ENCODE data around the gene SRSF12. TPM values are rescaled to one million over a fixed set of nuclear protein-coding genes. Genes with fewer than 3 reads are reported as not detected.
"Not testable (repeated sequence)": the region's sequence is repeated elsewhere in the genome, so short reads cannot be mapped to it uniquely, and the experiment has no call there.

Gene SRSF12
- total and polyA plus RNA-seq, 8 donors = 0.37 to 1.6 (median 0.79) TPM

DNA sequence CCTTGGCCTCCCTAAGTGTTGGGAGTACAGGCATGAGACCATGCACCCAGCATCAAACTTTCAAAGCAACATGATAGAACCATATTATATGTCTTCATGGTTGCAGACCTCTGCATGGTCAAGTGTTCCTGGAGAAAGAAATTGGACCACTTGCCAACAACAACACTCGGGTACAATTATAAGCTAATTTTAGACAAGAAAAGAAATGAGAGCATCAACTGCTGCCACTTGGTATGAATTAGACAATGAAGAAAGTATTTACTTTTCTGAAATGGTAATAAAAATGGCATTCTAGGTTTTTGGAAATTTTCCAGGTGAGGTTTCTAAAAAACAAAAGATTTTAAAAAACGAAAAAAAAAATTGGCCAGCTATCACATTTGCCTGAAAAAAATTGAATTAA lies 20.3 kb upstream of the SRSF12 start:
- peaks cover 7 to 19% (median 18%) of the 10 kb centered on the region in 3 donors for H3K4me1 ChIP-seq
- no peaks in the 10 kb centered on the region for H3K36me3 ChIP-seq
- H3K27ac ChIP-seq = no peak overlapping the region
- intact Hi-C loops (cut with DNase I) = no loop called here
- no peak overlapping the region for H3K4me3 ChIP-seq
- no peaks in the 10 kb centered on the region for H3K27me3 ChIP-seq
- ATAC-seq (no peak), FAIRE-seq (no peak), DNase-seq (no peak)
- no peaks in the 10 kb centered on the region for H3K9me3 ChIP-seq
- TF ChIP-seq, protein P1, sequence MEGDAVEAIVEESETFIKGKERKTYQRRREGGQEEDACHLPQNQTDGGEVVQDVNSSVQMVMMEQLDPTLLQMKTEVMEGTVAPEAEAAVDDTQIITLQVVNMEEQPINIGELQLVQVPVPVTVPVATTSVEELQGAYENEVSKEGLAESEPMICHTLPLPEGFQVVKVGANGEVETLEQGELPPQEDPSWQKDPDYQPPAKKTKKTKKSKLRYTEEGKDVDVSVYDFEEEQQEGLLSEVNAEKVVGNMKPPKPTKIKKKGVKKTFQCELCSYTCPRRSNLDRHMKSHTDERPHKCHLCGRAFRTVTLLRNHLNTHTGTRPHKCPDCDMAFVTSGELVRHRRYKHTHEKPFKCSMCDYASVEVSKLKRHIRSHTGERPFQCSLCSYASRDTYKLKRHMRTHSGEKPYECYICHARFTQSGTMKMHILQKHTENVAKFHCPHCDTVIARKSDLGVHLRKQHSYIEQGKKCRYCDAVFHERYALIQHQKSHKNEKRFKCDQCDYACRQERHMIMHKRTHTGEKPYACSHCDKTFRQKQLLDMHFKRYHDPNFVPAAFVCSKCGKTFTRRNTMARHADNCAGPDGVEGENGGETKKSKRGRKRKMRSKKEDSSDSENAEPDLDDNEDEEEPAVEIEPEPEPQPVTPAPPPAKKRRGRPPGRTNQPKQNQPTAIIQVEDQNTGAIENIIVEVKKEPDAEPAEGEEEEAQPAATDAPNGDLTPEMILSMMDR (IDR thresholded peaks at IDR 0.05) = no peak
- WGBS, 2 donors = 66 to 86% methylated on average over 2 of the region's 2 CpGs

DNA sequence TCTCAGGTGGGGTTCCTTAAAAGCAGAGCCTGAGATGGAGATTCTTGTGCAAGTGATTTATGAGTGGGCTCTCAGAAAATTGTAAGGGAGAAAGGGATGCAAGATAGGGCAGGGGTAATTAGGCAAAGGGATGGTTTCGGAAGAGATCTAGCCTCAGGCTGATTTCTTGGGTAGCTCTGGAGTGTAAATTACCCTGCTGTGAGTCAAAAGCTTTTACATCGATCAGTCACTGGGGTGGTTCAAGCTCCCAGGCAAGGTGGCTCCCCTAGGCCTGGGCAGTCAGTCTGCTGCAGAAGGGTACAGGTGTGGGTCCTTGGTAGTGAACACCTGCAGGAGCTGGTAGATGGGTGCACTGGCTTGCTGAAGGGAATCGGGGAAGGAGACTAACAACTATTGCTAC lies 16.9 kb upstream of the SRSF12 start:
- DNase-seq (no peak), ATAC-seq (no peak), FAIRE-seq (no peak)
- Histone ChIP-seq H3K36me3 (no peaks in the 10 kb centered on the region), H3K27me3 (no peaks in the 10 kb centered on the region), H3K9me3 (no peaks in the 10 kb centered on the region), H3K4me1 (peaks cover 0 to 7% (median 6%) of the 10 kb centered on the region in 3 donors), H3K4me3 (no peak overlapping the region), H3K27ac (no peak overlapping the region)
- 93 to 94% methylated on average over 3 of the region's 3 CpGs for WGBS, 2 donors
- TF ChIP-seq, protein P1 (IDR thresholded peaks at IDR 0.05) = no peak
- intact Hi-C loops (cut with DNase I) = no loop called here

DNA sequence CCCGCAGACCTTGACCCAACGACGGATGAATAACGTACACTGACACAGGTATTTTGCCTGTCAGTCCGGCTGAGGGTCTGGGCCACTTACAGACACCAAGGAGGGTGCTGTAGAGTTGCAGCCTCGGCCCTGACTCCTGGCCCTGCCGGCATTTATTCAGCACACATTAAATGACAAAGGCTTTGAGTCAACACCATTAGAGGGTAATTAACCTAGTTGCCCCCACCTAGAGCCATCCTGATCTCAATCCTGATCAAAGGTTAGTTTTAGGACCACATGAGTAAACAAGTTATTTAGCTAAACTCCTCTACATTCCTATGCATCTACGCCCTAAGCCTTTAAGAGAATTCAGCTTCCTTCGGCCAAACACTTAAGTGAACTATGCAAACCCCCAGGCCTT lies 16.1 kb upstream of the SRSF12 start:
- no peaks in the 10 kb centered on the region for H3K36me3 ChIP-seq
- H3K4me3 ChIP-seq = no peak overlapping the region
- 89 to 90% methylated on average over 9 of the region's 9 CpGs for WGBS, 2 donors
- TF ChIP-seq, protein P1 (IDR thresholded peaks at IDR 0.05) = no peak
- DNase-seq (no peak), FAIRE-seq (no peak), ATAC-seq (no peak)
- no peak overlapping the region for H3K27ac ChIP-seq
- H3K9me3 ChIP-seq = no peaks in the 10 kb centered on the region
- no peaks in the 10 kb centered on the region for H3K4me1 ChIP-seq
- intact Hi-C loops (cut with DNase I) = no loop called here
- H3K27me3 ChIP-seq = no peaks in the 10 kb centered on the region

DNA sequence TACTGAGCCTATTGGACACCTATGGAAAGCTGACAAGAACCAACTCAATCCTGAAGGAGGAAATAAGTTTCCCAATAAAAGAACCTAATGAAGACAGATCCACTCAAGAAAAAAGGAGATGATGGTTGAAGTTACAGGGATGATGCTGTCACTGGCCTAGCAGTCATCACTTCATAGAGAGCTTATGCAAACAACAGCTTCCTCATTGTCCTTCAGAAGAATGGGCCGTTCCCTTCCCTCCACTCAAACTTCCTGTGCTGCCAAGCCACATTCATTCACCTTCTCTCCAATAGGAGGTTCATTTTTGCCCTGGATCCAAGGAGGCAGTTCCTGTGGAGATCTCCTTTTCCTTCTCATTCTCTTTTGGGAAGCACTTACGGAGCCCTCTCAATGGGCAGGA lies 14.2 kb upstream of the SRSF12 start:
- H3K27ac ChIP-seq = no peak overlapping the region
- no peak overlapping the region for H3K4me3 ChIP-seq
- ATAC-seq (no peak), FAIRE-seq (no peak), DNase-seq (no peak)
- TF ChIP-seq, protein P1 (IDR thresholded peaks at IDR 0.05) = no peak
- H3K4me1 ChIP-seq = no peaks in the 10 kb centered on the region
- 88 to 96% methylated on average over 2 of the region's 2 CpGs for WGBS, 2 donors
- no peaks in the 10 kb centered on the region for H3K27me3 ChIP-seq
- intact Hi-C loops (cut with DNase I) = no loop called here
- H3K9me3 ChIP-seq = no peaks in the 10 kb centered on the region
- H3K36me3 ChIP-seq = no peaks in the 10 kb centered on the region

DNA sequence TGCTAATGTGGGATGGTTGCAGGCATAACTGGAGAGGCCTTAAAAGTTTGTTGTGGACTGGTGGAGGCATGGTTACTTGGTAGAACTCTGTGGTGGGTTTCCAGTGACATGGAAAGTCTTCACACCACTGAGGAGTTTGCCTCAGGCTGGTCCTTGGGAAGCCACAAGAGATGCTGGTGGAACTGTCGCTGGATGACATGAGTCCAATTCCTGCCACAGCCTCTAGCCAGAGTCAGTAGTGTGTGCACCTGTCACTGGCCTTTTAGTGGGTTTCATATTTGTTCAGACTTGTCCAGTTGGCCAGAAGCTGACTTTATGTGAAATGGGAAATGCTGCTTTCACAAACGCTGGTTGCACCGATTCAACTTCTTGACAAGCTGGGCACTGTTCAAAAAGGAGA lies 13.7 kb upstream of the SRSF12 start:
- Histone ChIP-seq H3K4me1 (no peaks in the 10 kb centered on the region), H3K36me3 (no peaks in the 10 kb centered on the region), H3K27ac (no peak overlapping the region), H3K9me3 (no peaks in the 10 kb centered on the region), H3K27me3 (no peaks in the 10 kb centered on the region), H3K4me3 (no peak overlapping the region)
- FAIRE-seq (no peak), DNase-seq (no peak), ATAC-seq (no peak)
- intact Hi-C loops (cut with DNase I) = no loop called here
- WGBS, 2 donors = 96 to 100% methylated on average over 3 of the region's 3 CpGs
- TF ChIP-seq, protein P1 (IDR thresholded peaks at IDR 0.05) = no peak

DNA sequence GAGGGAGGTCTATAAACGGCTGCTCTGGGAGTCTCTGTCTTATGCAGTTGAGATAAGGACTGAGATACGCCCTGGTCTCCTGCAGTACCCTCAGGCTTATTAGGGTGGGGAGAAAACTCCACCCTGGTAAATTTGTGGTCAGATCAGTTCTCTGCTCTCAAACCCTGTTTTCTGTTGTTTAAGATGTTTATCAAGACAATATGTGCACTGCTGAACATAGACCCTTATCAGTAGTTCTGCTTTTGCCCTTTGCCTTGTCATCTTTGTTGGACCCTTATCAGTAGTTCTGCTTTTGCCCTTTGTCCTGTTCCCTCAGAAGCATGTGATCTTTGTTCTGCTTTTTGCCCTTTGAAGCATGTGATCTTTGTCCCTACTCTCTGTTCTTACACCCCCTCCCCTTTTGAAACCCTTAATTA lies 10.4 kb upstream of the SRSF12 start:
- H3K27me3 ChIP-seq; FAIRE-seq; intact Hi-C loops (cut with DNase I); H3K27ac ChIP-seq; H3K4me1 ChIP-seq; H3K9me3 ChIP-seq; DNase-seq; H3K4me3 ChIP-seq; H3K36me3 ChIP-seq; ATAC-seq: not testable (repeated sequence)
- WGBS, 2 donors = 67 to 68% methylated on average over 2 of the region's 2 CpGs
